ENCODE results near the gene PPFIBP1.

GRCh38 chr12:27610374-27610773 lies 86.4 kb downstream of the PPFIBP1 start:
- TF ChIP-seq CTCF (IDR thresholded peaks at IDR 0.05; ENCODE audit: low read length) = no peak
- TF ChIP-seq EZH2 (IDR thresholded peaks at IDR 0.05; ENCODE audit: borderline replicate concordance, low read length) = no peak

Data from OCI-LY1 (cell line).